NCI-H526 (cell line): ENCODE data around the gene KRTAP9-9.
"Not testable (repeated sequence)": the region's sequence is repeated elsewhere in the genome, so short reads cannot be mapped to it uniquely, and the experiment has no call there.

Experiments
- DNase-seq, 2 experiments: peaks; one replicate each; lab custom pipeline; 2025; lab: John Stamatoyannopoulos, UW

The KRTAP9-9 gene

DNA sequence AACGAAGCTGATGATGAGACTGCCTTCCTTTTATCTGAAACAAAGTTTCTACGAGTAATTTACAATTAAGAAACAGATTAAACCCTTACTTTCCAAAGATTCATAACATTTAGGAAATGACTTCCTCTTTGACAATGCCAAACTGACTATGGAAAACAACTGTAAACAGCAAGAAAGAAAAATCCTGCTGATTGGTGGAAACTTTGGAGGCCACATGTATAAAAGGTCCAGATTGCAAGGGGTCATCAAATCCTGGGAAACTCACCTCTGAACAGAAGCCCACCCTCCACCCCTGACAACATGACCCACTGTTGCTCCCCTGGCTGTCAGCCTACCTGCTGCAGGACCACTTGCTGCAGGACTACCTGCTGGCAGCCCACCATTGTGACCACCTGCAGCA, 9.9 kb downstream of the KRTAP9-9 start, which contains the start of gene KRTAP9-6:
Gene KRTAP9-6 (plus strand): TSS at position 301 of the 400 bp plus-strand sequence. CDS start 0 bp downstream, at position 301.
- no peak for DNase-seq

- no peak for DNase-seq
Measured at GRCh38 chr17:41267711-41268110, 12.5 kb downstream of the KRTAP9-9 start.

- DNase-seq = not testable (repeated sequence)
Measured at GRCh38 chr17:41271323-41271722, 16.1 kb downstream of the KRTAP9-9 start.

GRCh38 chr17:41271858-41272257, 16.7 kb downstream of the KRTAP9-9 start:
- no peak for DNase-seq

GRCh38 chr17:41275648-41276190, 20.5 kb downstream of the KRTAP9-9 start, which contains the start of gene KRTAP9-7:
Gene KRTAP9-7, plus strand, starts transcription at chr17:41275698. Its CDS starts 0 bp downstream, at chr17:41275698.
- not testable (repeated sequence) for DNase-seq

DNA sequence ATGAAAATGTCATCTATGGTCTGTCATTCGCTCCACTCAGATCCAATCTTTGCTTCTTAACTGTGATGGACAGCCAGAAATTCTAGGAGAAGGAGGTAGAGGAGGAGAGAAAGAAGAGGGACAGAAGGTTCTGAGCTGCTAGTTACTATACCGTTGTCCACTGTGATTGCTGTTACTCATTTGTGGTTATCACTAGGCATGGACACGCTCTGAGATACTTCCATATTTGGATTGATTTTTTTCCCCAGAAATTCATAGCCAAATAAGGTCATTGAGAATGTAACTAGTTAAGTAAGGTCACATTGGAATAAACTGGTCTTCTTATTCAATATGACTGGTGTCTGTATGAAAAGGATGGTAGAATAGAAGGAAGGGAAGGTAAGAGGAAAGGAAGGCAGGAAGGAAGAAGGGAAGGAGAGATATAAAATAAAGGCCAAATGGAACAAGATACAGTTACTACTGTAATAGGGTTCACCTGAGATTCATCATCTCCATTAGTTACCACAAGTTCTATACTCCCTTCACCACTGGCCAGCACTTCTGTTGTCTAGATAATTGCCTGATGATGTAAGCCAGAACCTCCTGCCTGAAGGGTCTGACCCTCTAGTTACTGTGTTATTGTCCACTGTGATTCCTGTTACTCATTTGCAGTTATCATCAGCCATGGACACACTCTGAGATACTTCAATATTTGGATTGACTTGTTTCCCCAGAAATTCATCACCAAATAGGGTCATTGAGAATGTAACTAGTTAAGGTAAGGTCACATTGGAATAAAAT, 23.2 kb downstream of the KRTAP9-9 start:
- DNase-seq = no peak

DNA sequence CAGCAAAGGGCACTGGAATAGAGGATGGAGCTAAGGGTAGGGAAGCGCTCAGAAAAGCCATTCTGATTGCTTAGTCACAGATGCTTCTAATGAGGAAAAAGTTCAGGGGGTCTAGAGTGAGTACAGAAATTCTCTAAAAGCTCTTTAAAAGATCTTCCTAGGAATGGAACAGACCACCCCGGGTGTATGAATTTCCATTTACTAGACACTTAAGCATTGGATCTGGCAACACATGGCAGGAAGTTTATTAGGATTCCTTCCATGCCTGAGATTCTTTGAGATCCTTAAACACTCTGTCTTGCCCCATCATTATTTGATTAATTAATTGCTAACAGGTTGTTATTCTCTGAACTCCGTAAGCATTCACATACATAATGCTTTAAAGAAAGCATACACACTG, 28.9 kb downstream of the KRTAP9-9 start:
- DNase-seq = no peak

DNA sequence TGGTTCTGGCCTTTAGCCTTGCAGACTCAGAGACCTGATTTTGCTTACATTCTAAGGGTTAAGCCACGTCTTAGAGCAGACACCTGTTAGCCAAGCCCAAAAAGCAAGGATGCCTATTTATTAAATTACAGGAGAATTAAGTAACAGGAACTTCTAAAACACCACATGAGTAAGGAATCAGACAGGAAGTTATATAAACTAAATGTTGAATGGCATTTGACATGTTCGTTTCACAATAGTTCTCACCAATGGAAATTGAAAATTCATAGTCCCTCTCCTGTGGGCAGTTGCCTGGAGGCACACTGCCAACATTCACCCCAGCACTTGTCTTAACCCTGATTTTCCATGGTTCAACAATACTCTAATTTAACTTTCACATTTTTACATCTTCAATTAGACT, 29.4 kb downstream of the KRTAP9-9 start:
- DNase-seq = no peak

DNA sequence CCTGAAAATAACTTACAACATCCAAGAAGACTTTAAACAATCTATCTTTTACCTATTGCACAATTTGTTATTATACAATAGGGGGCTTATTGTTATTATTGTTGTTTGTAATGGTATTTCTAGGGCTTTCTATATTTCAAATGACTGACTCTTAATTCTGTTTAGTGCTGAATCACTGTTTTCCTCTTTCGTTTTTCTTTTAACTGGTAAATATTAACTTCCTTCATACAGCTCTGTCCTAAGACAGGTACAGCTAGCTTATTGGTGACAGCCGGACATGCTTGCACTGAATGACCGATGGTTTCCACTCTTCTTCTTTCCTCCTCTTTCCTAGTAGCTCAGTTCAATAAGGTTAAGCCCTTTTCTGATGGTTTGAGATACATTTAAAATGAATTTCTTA, 31.9 kb downstream of the KRTAP9-9 start:
- no peak for DNase-seq

GRCh38 chr17:41294016-41294415, 38.8 kb downstream of the KRTAP9-9 start:
- no peak for DNase-seq

GRCh38 chr17:41296846-41297245, 41.7 kb downstream of the KRTAP9-9 start:
- no peak for DNase-seq

DNA sequence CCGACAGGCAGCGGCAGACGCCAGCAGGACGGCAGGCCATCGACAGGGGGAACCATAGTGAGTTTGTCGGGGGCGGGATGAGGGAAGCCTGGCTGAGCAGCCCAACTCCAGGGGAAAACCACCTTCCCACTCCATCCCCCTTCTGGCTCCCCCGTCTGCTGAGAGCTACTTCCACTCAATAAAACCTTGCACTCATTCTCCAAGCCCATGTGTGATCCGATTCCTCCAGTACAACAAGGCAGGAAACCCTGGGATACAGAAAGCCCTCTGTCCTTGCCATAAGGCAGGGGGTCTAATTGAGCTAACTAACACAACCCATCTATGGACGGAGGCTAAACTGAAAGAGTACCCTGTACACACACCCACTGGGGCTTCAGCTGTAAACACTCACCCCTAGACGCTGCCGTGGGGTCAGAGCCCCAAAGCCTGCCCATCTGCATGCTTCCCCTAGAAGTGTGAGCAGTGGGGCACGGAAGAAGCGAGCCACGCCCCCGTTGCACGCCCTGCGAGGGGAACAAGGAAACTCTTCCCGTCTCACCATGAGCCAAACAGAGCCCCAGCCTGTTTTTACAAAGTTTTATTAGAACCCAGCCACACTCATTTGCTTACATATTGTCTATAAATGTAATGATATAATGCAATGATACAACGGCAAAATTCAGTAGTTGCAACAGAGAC, 43.4 kb downstream of the KRTAP9-9 start:
- no peak for DNase-seq

GRCh38 chr17:41301204-41301790, 46.1 kb downstream of the KRTAP9-9 start:
- no peak for DNase-seq

- no peak for DNase-seq
Measured at GRCh38 chr17:41301916-41302901, 47.0 kb downstream of the KRTAP9-9 start, which contains the start of gene KRTAP29-1. Gene KRTAP29-1, minus strand, starts transcription at chr17:41302851. Its CDS starts 0 bp downstream, at chr17:41302851.

GRCh38 chr17:41302981-41303380, 47.8 kb downstream of the KRTAP9-9 start:
- DNase-seq = no peak

DNA sequence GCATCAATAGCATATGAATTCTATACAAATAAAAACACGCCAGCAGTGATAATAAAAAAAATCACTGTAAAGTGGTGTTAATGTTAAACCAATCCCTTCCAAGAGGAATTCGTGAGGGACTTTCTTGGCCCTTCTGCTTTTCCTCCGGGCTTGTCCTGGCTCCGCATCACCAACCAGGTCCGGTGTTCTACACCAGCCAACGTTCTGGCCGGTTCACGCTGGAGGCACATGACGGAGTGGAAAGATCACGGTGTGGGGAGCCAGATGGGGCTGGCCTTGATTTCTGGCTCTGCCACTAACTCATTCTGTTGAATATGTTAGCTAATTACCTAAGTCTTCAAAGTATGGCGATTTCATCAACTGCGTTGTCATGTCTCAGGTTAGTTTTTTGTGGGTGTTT, 48.9 kb downstream of the KRTAP9-9 start:
- DNase-seq = no peak
